ENCODE measurements around the gene MBD4. TPM values are rescaled to one million over a fixed set of nuclear protein-coding genes. Genes with fewer than 3 reads are reported as not detected.

Gene MBD4
- total RNA-seq, 1 donor from 2014 or later, result 18.8 TPM

- intact Hi-C loops (cut with micrococcal nuclease), result no loop called here
- H3K4me1 ChIP-seq, result peaks cover 18% of the 10 kb centered on the region
- no peak overlapping the region for H3K27ac ChIP-seq (replicated peaks)
- TF ChIP-seq CTCF (IDR thresholded peaks at IDR 0.05; ENCODE audit: borderline replicate concordance), result no peak
- no peaks in the 10 kb centered on the region for H3K9me3 ChIP-seq (replicated peaks)
- DNase-seq, result no peak
- H3K27me3 ChIP-seq (ENCODE audit: low read depth), result no peaks in the 10 kb centered on the region
- peaks cover 8% of the 10 kb centered on the region for H3K36me3 ChIP-seq
- H3K4me3 ChIP-seq, result no peak overlapping the region
Measured at GRCh38 chr3:129425619-129426018, 14.1 kb downstream of the MBD4 start.

- no peak for DNase-seq
- peaks cover 4% of the 10 kb centered on the region for H3K36me3 ChIP-seq
- no peak for TF ChIP-seq CTCF (IDR thresholded peaks at IDR 0.05; ENCODE audit: borderline replicate concordance)
- H3K27me3 ChIP-seq (ENCODE audit: low read depth), result no peaks in the 10 kb centered on the region
- H3K9me3 ChIP-seq (replicated peaks), result no peaks in the 10 kb centered on the region
- intact Hi-C loops (cut with micrococcal nuclease), result no loop called here
- no peak overlapping the region for H3K27ac ChIP-seq (replicated peaks)
- H3K4me3 ChIP-seq, result no peak overlapping the region
- H3K4me1 ChIP-seq, result peaks cover 18% of the 10 kb centered on the region
Measured at GRCh38 chr3:129425213-129425612, 14.5 kb downstream of the MBD4 start.

GRCh38 chr3:129424185-129424841, 15.4 kb downstream of the MBD4 start:
- H3K9me3 ChIP-seq (replicated peaks), result no peaks in the 10 kb centered on the region
- H3K4me1 ChIP-seq, result peaks cover 14% of the 10 kb centered on the region
- no peak for TF ChIP-seq CTCF (IDR thresholded peaks at IDR 0.05; ENCODE audit: borderline replicate concordance)
- no peaks in the 10 kb centered on the region for H3K36me3 ChIP-seq
- no peaks in the 10 kb centered on the region for H3K27me3 ChIP-seq (ENCODE audit: low read depth)
- no peak for DNase-seq
- H3K27ac ChIP-seq (replicated peaks), result no peak overlapping the region
- no peak overlapping the region for H3K4me3 ChIP-seq
- intact Hi-C loops (cut with micrococcal nuclease), result no loop called here

GRCh38 chr3:129422897-129423296, 16.9 kb downstream of the MBD4 start:
- no peaks in the 10 kb centered on the region for H3K27me3 ChIP-seq (ENCODE audit: low read depth)
- DNase-seq, result no peak
- H3K4me3 ChIP-seq, result no peak overlapping the region
- no peaks in the 10 kb centered on the region for H3K36me3 ChIP-seq
- peaks cover 7% of the 10 kb centered on the region for H3K4me1 ChIP-seq
- H3K9me3 ChIP-seq (replicated peaks), result no peaks in the 10 kb centered on the region
- TF ChIP-seq CTCF (IDR thresholded peaks at IDR 0.05; ENCODE audit: borderline replicate concordance), result no peak
- intact Hi-C loops (cut with micrococcal nuclease), result no loop called here
- H3K27ac ChIP-seq (replicated peaks), result no peak overlapping the region

- Histone ChIP-seq H3K27ac (replicated peaks) (no peak overlapping the region), H3K36me3 (no peaks in the 10 kb centered on the region), H3K27me3 (ENCODE audit: low read depth) (no peaks in the 10 kb centered on the region), H3K9me3 (replicated peaks) (no peaks in the 10 kb centered on the region), H3K4me3 (no peak overlapping the region), H3K4me1 (peaks cover 12% of the 10 kb centered on the region)
- no peak for TF ChIP-seq CTCF (IDR thresholded peaks at IDR 0.05; ENCODE audit: borderline replicate concordance)
- intact Hi-C loops (cut with micrococcal nuclease), result no loop called here
- DNase-seq, result no peak
Measured at GRCh38 chr3:129421988-129422745, 17.6 kb downstream of the MBD4 start.

Measured in left ventricle myocardium inferior (tissue), 1 donor.